Small intestine (tissue), 7 donors: ENCODE measurements around the gene SMAD1. TPM values are rescaled to one million over a fixed set of nuclear protein-coding genes. Genes with fewer than 3 reads are reported as not detected.

ENCODE experiments used
- DNase-seq, 2 donors: peaks; one replicate each; pipeline versions ENCODE4 v3.0.0 to v3.0.0-alpha.2; 2013
- FAIRE-seq: peaks from 2 replicates; lab custom pipeline; 2012; peaks lifted over from hg19 to GRCh38; lab: Jason Lieb, UNC
- H3K27ac ChIP-seq, 3 donors: one replicate each; pipeline ENCODE4 v1.5.1; 2013; ENCODE audit warnings: low read length in 2 of 3, mild to moderate bottlenecking in 2 of 3, control low read depth in 1 of 3, inconsistent platforms in 1 of 3, low read depth in 1 of 3, moderate library complexity in 1 of 3
- H3K27me3 ChIP-seq, 3 donors: one replicate each; pipeline ENCODE4 v1.6.1; 2013; ENCODE audit warnings: low read length in 3 of 3, inconsistent platforms in 1 of 3; ENCODE audit not compliant: control insufficient read depth in 3 of 3, insufficient read depth in 3 of 3
- H3K36me3 ChIP-seq, 3 donors: one replicate each; pipeline ENCODE4 v1.6.1; 2013; ENCODE audit warnings: low read length in 3 of 3, inconsistent platforms in 1 of 3, low read depth in 1 of 3, mild to moderate bottlenecking in 1 of 3, moderate library complexity in 1 of 3; ENCODE audit not compliant: control insufficient read depth in 3 of 3, insufficient read depth in 2 of 3
- H3K4me1 ChIP-seq, 3 donors: one replicate each; pipeline ENCODE4 v1.6.1; 2013; ENCODE audit warnings: low read length in 2 of 3, inconsistent platforms in 1 of 3, low read depth in 1 of 3, mild to moderate bottlenecking in 1 of 3, moderate library complexity in 1 of 3; ENCODE audit not compliant: control insufficient read depth in 3 of 3, insufficient read depth in 2 of 3
- H3K4me3 ChIP-seq, 3 donors: one replicate each; pipeline ENCODE4 v1.5.1; 2013; ENCODE audit warnings: low read length in 3 of 3, control low read depth in 1 of 3, inconsistent platforms in 1 of 3, low read depth in 1 of 3, mild to moderate bottlenecking in 1 of 3, moderate library complexity in 1 of 3
- H3K9me3 ChIP-seq, 2 donors: one replicate each; pipeline ENCODE4 v1.6.1; 2013; ENCODE audit warnings: low read depth in 1 of 2, low read length in 1 of 2; ENCODE audit not compliant: control insufficient read depth in 2 of 2, insufficient read depth in 1 of 2
- WGBS, 3 donors: extraction: QIAGEN DNeasy Blood & Tissue Kit; methylation state at CpG; one replicate each; pipeline ENCODE4 v1.1.7; 2013; 5-methylcytosine and 5-hydroxymethylcytosine counted together
- polyA plus RNA-seq, 4 donors: library from polyadenylated mRNA; stranded (reverse) in 3 of 4; unstranded in 1 of 4; fragments of 200-250 nt in 3 of 4; fragments of 120-200 nt in 1 of 4; gene quantifications; one replicate each; pipeline versions ENCODE4 v1.2.1 to v1.2.3, GENCODE V29; 2013
- donor health status: healthy with polysubstance abuse.
- donor health status: control.
- donor health status: control.
- donor health status: Bipolar disorder and iron deficiency.
- donor health status: healthy.

The SMAD1 gene
- polyA plus RNA-seq, 4 donors = 11.4 to 42.1 (median 15.2) TPM

DNA sequence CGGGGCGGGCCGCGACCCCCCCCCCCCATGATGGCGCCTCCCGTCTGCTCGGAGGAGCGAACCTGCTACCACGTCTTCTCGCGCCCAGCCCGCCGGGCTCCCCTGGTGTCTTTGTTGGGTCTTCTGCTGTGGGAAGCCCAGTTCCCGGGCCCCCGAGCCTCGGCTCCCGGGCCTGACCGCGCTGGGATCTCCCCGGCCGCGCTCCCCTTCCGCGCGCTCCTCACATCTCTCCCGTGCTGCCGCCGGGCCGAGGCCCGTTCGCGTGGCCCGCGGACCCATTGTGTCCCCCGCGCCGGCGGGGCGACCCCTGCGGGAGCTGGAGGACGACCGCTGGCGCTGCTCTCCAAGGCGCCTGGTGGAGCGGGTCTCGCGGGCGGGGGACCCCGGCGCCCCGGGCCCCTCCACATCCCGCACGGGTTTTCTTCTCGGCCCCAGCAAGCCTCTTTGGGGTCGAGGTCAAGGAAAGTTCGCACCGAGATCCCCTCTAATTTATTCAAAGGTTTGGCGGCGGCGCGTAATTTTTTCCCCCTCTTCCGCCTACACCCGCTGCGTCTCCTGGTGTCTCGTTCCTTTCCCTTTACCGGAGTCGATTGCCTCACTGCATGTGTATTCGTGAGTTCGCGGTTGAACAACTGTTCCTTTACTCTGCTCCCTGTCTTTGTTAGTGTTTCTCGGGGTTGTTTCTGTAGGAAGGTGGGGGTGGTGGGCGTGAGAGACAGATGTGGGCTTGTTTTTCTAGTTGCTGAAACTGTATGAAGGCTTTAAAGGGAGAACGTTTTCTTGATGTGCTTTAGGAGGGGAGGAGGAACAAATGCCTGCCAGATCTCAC, 770 bp downstream of the SMAD1 start:
- Histone ChIP-seq H3K4me3 (peak overlapping the region; percentile 73 to 88 (median 84)), H3K27ac (peak overlapping the region; percentile 80 to 95 (median 92)), H3K36me3 (peaks cover 0 to 3% (median 0%) of the 10 kb centered on the region in 3 donors), H3K27me3 (no peaks in the 10 kb centered on the region), H3K9me3 (no peaks in the 10 kb centered on the region), H3K4me1 (peaks cover 0 to 20% (median 0%) of the 10 kb centered on the region in 3 donors)
- 0 to 1% (median 0%) methylated on average over 42 to 73 of the region's 73 CpGs for WGBS, 3 donors
- peak; percentile 76 to 84 for DNase-seq
- no peak for FAIRE-seq

DNA sequence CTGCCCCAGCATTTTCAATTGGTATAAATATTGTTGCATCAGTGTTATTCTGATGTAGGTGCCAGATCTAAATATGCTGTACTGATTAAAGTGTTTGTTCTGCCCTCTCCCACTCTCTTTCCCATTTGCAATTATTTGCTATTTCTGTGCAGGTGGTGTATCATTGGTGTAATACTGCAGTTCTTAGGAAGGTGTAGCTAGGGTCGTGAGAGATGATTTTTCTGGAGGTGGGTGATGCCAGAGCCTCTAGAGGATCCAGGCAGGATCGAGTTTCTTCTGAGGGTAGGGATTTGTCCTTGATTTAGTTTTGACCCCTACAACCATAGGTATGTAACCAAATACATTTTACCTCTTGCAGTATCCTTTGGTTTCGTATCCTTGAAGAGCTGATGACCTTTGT, 1.9 kb downstream of the SMAD1 start:
- H3K27ac ChIP-seq = peak overlapping the region in 2 of 3 donors; percentile 32 to 80
- WGBS, 3 donors = 22 to 44% (median 40%) methylated on average over 3 of the region's 3 CpGs
- H3K9me3 ChIP-seq = no peaks in the 10 kb centered on the region
- DNase-seq (peak in 1 of 2 donors; percentile 18), FAIRE-seq (no peak)
- H3K4me3 ChIP-seq = peak overlapping the region in 2 of 3 donors; percentile 73 to 88
- no peaks in the 10 kb centered on the region for H3K27me3 ChIP-seq
- H3K4me1 ChIP-seq = peaks cover 0 to 20% (median 0%) of the 10 kb centered on the region in 3 donors
- H3K36me3 ChIP-seq = peaks cover 0 to 3% (median 0%) of the 10 kb centered on the region in 3 donors

DNA sequence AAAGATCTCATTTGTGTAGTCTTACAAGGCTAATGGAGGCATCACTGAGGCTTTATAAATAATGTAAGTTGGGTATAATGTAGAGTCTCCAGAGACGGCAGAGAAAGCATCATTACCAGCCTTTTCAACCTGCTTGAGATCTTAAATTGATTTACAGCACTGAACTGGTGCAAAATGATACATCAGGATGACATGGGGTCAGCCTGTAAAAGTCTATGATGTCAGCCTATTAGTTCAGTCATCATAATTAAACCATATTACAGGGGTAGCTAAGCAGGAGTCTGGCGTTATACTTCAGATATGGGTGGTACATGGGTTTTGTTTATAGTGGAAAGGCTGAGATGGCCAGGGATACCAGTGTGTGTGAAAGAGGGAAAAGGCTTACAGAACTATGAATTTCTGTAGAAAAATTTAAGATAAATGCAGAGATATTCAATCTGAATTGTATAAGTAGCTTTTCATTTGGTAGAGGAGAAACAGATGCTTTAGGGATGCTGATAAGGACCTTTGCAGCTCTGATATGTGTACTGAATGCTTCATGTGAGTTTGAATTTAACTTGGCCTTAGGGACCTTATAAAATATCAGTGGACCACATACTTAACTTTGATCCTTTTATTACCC, 2.7 kb downstream of the SMAD1 start:
- WGBS, 3 donors = 35 to 63% (median 58%) methylated on average over 2 of the region's 2 CpGs
- no peak overlapping the region for H3K4me3 ChIP-seq

DNA sequence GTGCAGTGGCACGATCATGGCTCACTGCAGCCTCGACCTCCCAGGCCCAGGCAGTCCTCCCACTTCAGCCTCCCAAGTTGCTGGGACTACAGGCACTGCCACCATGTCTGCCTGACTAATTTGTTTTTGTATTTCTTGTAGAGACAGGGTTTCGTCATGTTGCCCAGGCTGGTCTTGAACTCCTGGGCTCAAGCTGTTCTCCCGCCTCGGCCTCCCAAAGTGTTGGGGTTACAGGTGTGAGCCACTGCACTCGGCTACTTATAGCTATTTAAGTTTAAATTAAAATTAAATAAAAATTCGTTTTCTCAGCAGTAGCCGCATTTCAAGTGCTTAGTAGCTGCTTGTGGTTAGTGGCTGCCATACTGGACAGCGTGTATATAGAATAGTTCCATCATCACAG, 3.5 kb downstream of the SMAD1 start:
- FAIRE-seq (no peak), DNase-seq (no peak)
- H3K4me1 ChIP-seq = peaks cover 0 to 20% (median 2%) of the 10 kb centered on the region in 3 donors
- no peaks in the 10 kb centered on the region for H3K9me3 ChIP-seq
- no peaks in the 10 kb centered on the region for H3K27me3 ChIP-seq
- 88 to 94% (median 92%) methylated on average over 9 of the region's 9 CpGs for WGBS, 3 donors
- H3K4me3 ChIP-seq = no peak overlapping the region
- peaks cover 0 to 3% (median 0%) of the 10 kb centered on the region in 3 donors for H3K36me3 ChIP-seq
- no peak overlapping the region for H3K27ac ChIP-seq

More for the DNA sequence above, 2.7 kb downstream of the SMAD1 start:
- DNase-seq (no peak), FAIRE-seq (no peak)
- no peaks in the 10 kb centered on the region for H3K27me3 ChIP-seq
- peaks cover 0 to 3% (median 0%) of the 10 kb centered on the region in 3 donors for H3K36me3 ChIP-seq
- peaks cover 0 to 20% (median 2%) of the 10 kb centered on the region in 3 donors for H3K4me1 ChIP-seq
- no peak overlapping the region for H3K27ac ChIP-seq
- no peaks in the 10 kb centered on the region for H3K9me3 ChIP-seq

DNA sequence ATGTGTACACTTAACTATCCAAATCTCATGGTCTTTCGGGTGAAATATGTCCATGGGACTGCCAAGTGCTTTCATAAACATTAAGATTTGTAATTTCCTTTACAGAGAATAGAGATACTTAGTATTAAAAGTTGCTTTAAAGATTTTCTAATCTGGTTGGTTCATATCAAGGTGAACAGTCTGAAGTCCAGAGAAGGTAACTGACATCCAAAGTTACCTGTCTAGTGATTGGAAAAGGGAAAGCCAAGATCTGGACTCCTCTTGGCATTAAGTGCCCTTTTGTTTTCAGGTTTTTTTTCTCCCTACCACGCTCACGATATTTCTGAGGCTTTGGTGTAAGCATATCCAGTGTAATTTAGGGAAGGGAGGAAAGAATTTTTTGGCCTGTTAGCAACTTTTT, 5.0 kb downstream of the SMAD1 start:
- Histone ChIP-seq H3K27me3 (no peaks in the 10 kb centered on the region), H3K27ac (no peak overlapping the region), H3K4me3 (no peak overlapping the region), H3K9me3 (no peaks in the 10 kb centered on the region), H3K4me1 (peaks cover 3 to 16% (median 5%) of the 10 kb centered on the region in 3 donors), H3K36me3 (peaks cover 0 to 3% (median 0%) of the 10 kb centered on the region in 3 donors)
- peak; percentile 30 to 73 for DNase-seq
- FAIRE-seq = no peak
- WGBS, 3 donors = 17 to 51% (median 36%) methylated on average over 3 of the region's 3 CpGs

DNA sequence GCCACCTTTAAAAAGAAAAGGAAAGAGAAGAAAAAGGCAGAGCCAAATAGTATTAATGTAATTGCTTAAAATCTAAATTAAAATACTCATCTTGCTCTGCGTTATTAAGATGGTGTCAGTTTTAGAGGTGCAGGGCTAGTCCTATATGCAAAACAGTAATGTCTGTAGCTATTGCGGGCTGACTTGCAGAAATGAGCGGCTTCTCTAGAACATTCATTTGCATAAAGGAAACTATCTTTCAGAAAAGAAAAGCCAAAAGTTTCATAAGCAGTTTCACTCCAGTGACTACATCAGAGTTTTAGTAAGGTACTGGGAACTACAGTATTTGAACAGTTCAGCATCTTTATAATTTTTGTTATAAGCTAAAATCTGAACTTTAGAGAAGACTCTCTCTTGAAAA, 6.0 kb downstream of the SMAD1 start:
- Histone ChIP-seq H3K36me3 (peaks cover 0 to 3% (median 0%) of the 10 kb centered on the region in 3 donors), H3K27ac (no peak overlapping the region), H3K4me1 (peaks cover 7 to 19% (median 7%) of the 10 kb centered on the region in 3 donors), H3K9me3 (no peaks in the 10 kb centered on the region), H3K4me3 (no peak overlapping the region), H3K27me3 (no peaks in the 10 kb centered on the region)
- FAIRE-seq = no peak
- WGBS, 3 donors = 52 to 83% (median 63%) methylated on average over 3 of the region's 3 CpGs
- no peak for DNase-seq

DNA sequence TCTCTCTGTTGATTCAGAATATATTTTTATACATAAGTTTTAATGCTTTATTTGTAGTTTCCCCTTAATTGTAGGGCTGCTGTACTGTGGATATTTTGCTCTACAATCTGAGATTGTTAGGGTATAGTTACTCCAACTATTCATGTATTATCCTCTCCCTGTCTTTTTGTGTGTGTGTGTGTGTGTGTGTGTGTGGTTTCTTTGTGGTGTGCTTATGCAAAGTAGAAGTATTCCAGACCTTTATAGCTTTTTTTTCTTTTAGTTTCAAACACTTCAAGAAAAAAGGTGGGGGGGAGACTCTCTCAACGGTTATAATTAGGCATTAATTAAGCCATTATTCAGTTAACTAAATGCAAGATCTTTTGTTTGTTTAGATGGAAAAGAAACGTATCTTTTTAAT, 6.7 kb downstream of the SMAD1 start:
- DNase-seq = no peak
- Histone ChIP-seq H3K4me1 (peaks cover 8 to 19% (median 9%) of the 10 kb centered on the region in 3 donors), H3K36me3 (peaks cover 0 to 3% (median 0%) of the 10 kb centered on the region in 3 donors), H3K9me3 (no peaks in the 10 kb centered on the region), H3K27ac (no peak overlapping the region), H3K27me3 (no peaks in the 10 kb centered on the region), H3K4me3 (no peak overlapping the region)
- FAIRE-seq = no peak
- 60 to 68% (median 64%) methylated on average over 2 of the region's 2 CpGs for WGBS, 3 donors

DNA sequence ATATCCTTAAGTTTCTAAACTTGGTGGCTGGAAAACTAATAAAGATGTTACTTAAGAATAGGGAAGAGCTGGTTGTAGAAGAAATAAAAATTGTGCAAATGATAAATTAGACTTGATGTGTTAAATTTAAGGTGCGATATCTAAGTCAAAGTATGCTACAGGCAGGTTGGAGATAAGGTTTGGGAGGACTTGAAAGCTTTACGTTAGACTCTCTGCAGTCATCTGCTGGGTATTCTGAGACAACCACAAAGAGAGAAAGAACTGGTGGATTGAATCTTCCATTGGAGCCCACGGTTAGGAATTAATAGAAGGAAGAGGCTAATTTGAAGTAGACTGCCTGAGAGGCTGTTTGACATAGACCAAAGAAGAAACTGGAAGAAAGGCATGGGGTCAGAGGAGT, 7.9 kb downstream of the SMAD1 start:
- no peaks in the 10 kb centered on the region for H3K27me3 ChIP-seq
- 88 to 93% (median 92%) methylated on average over 3 of the region's 3 CpGs for WGBS, 3 donors
- no peaks in the 10 kb centered on the region for H3K9me3 ChIP-seq
- no peak overlapping the region for H3K27ac ChIP-seq
- FAIRE-seq (no peak), DNase-seq (no peak)
- H3K4me3 ChIP-seq = no peak overlapping the region
- peaks cover 0 to 3% (median 0%) of the 10 kb centered on the region in 3 donors for H3K36me3 ChIP-seq
- H3K4me1 ChIP-seq = peaks cover 8 to 12% (median 9%) of the 10 kb centered on the region in 3 donors
